Measurements from ENCODE around the gene IGLL1.
A peak's percentile ranks its signal among the peaks of the same experiment; 100 is the strongest.
"Not testable (repeated sequence)": the region's sequence is repeated elsewhere in the genome, so short reads cannot be mapped to it uniquely, and the experiment has no call there.

IGLL1 gene

GRCh38 chr22:23542933-23543332, 37.2 kb downstream of the IGLL1 start:
- H3K4me3 ChIP-seq (ENCODE audit: low read depth, low read length): no peak overlapping the region
- no peak for TF ChIP-seq CTCF (IDR thresholded peaks at IDR 0.05; ENCODE audit: low read depth, low read length, missing control alignments)
- in situ Hi-C loops (cut with HindIII; ENCODE audit: low pct_ligation_motif_present, low sequenced_read_pairs): no loop called here
- H3K27ac ChIP-seq: no peak overlapping the region
- no peak for DNase-seq
- no peaks in the 10 kb centered on the region for H3K27me3 ChIP-seq (replicated peaks)
- no peaks in the 10 kb centered on the region for H3K36me3 ChIP-seq (replicated peaks)

DNA sequence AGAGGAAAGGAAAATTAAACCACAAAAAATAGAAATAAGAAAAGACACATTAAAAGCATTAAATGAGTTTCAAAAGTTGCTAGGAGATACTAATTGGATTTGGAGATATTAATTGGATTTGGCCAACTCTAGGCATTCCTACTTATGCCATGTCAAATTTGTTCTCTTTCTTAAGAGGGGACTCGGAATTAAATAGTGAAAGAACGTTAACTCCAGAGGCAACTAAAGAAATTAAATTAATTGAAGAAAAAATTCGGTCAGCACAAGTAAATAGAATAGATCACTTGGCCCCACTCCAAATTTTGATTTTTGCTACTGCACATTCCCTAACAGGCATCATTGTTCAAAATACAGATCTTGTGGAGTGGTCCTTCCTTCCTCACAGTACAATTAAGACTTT, 37.7 kb downstream of the IGLL1 start:
- H3K4me3 ChIP-seq (ENCODE audit: low read depth, low read length); H3K27ac ChIP-seq; DNase-seq; H3K36me3 ChIP-seq (replicated peaks); H3K27me3 ChIP-seq (replicated peaks); in situ Hi-C loops (cut with HindIII; ENCODE audit: low pct_ligation_motif_present, low sequenced_read_pairs): not testable (repeated sequence)

- TF ChIP-seq CTCF (IDR thresholded peaks at IDR 0.05; ENCODE audit: low read depth, low read length, missing control alignments): peak; percentile 51
- DNase-seq; in situ Hi-C loops (cut with HindIII; ENCODE audit: low pct_ligation_motif_present, low sequenced_read_pairs): not testable (repeated sequence)
Observed at GRCh38 chr22:23541849-23542281, 38.2 kb downstream of the IGLL1 start.

DNA sequence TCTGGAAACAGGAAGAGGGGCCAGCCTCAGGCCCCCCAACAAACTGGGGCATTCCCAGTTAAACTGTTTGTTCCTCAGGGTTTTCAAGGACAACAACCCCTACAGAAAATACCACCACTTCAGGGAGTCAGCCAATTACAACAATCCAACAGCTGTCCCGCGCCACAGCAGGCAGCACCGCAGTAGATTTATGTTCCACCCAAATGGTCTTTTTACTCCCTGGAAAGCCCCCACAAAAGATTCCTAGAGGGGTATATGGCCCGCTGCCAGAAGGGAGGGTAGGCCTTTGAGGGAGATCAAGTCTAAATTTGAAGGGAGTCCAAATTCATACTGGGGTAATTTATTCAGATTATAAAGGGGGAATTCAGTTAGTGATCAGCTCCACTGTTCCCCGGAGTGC, 39.3 kb downstream of the IGLL1 start:
- DNase-seq; in situ Hi-C loops (cut with HindIII; ENCODE audit: low pct_ligation_motif_present, low sequenced_read_pairs); H3K27me3 ChIP-seq (replicated peaks); H3K36me3 ChIP-seq (replicated peaks); H3K4me3 ChIP-seq (ENCODE audit: low read depth, low read length); H3K27ac ChIP-seq: not testable (repeated sequence)

More at GRCh38 chr22:23541849-23542281, 38.2 kb downstream of the IGLL1 start:
- H3K27me3 ChIP-seq (replicated peaks); H3K36me3 ChIP-seq (replicated peaks); H3K27ac ChIP-seq; H3K4me3 ChIP-seq (ENCODE audit: low read depth, low read length): not testable (repeated sequence)

- DNase-seq; H3K36me3 ChIP-seq (replicated peaks); in situ Hi-C loops (cut with HindIII; ENCODE audit: low pct_ligation_motif_present, low sequenced_read_pairs); H3K27me3 ChIP-seq (replicated peaks); H3K27ac ChIP-seq; H3K4me3 ChIP-seq (ENCODE audit: low read depth, low read length): not testable (repeated sequence)
Observed at GRCh38 chr22:23539839-23540198, 40.3 kb downstream of the IGLL1 start.

GRCh38 chr22:23539135-23539838, 40.8 kb downstream of the IGLL1 start:
- TF ChIP-seq CTCF (IDR thresholded peaks at IDR 0.05; ENCODE audit: low read depth, low read length, missing control alignments): peak; percentile 83
- in situ Hi-C loops (cut with HindIII; ENCODE audit: low pct_ligation_motif_present, low sequenced_read_pairs): no loop called here
- H3K4me3 ChIP-seq (ENCODE audit: low read depth, low read length): no peak overlapping the region
- no peaks in the 10 kb centered on the region for H3K36me3 ChIP-seq (replicated peaks)
- H3K27me3 ChIP-seq (replicated peaks): no peaks in the 10 kb centered on the region
- no peak overlapping the region for H3K27ac ChIP-seq
- peak; percentile 72 for DNase-seq

- H3K36me3 ChIP-seq (replicated peaks); H3K27ac ChIP-seq; H3K4me3 ChIP-seq (ENCODE audit: low read depth, low read length); in situ Hi-C loops (cut with HindIII; ENCODE audit: low pct_ligation_motif_present, low sequenced_read_pairs); H3K27me3 ChIP-seq (replicated peaks); DNase-seq: not testable (repeated sequence)
Observed at GRCh38 chr22:23538696-23539030, 41.4 kb downstream of the IGLL1 start.

Data from brain microvascular endothelial cell (primary cell).